Activated CD4-positive, CD25-positive, alpha-beta regulatory T cell (primary cell): ENCODE results near the gene ZNF234.
"Not testable (repeated sequence)": the region's sequence is repeated elsewhere in the genome, so short reads cannot be mapped to it uniquely, and the experiment has no call there.

Source experiments
- DNase-seq, 4 experiments: peaks; one replicate each; lab custom pipeline; 2025; lab: John Stamatoyannopoulos, UW

The ZNF234 gene

GRCh38 chr19:44141191-44142058 lies at the start of gene ZNF234:
Gene ZNF234 (plus strand): TSS chr19:44141554. CDS start chr19:44144633, 3,079 bp downstream.
- peak; percentile 31 to 42 (median 34) for DNase-seq

- DNase-seq = no peak
Observed at GRCh38 chr19:44092108-44092507, 49.2 kb upstream of the ZNF234 start.

- DNase-seq = peak; percentile 55 to 69 (median 60)
Observed at GRCh38 chr19:44093931-44094765, 47.2 kb upstream of the ZNF234 start, which contains the start of gene ZNF224. Gene ZNF224 (plus strand): TSS chr19:44094361. CDS start chr19:44097874, 3,513 bp downstream.

- no peak for DNase-seq
Observed at GRCh38 chr19:44107751-44108150, 33.6 kb upstream of the ZNF234 start.

- DNase-seq = no peak
Observed at GRCh38 chr19:44109458-44109857, 31.9 kb upstream of the ZNF234 start.

GRCh38 chr19:44111910-44112463 lies 29.4 kb upstream of the ZNF234 start:
- no peak for DNase-seq

- DNase-seq = no peak
Observed at GRCh38 chr19:44112802-44113137, 28.6 kb upstream of the ZNF234 start.

GRCh38 chr19:44113138-44113783 lies 28.1 kb upstream of the ZNF234 start, which contains the start of gene ZNF225:
Gene ZNF225 (plus strand): TSS chr19:44113399. CDS start chr19:44115828, 2,429 bp downstream.
- DNase-seq = peak; percentile 49 to 62 (median 58)

GRCh38 chr19:44113784-44114390 lies 27.5 kb upstream of the ZNF234 start:
- DNase-seq = no peak

GRCh38 chr19:44121162-44121561 lies 20.2 kb upstream of the ZNF234 start:
- not testable (repeated sequence) for DNase-seq

- DNase-seq = no peak
Observed at GRCh38 chr19:44131955-44132354, 9.4 kb upstream of the ZNF234 start.

GRCh38 chr19:44142059-44142433 lies 692 bp downstream of the ZNF234 start:
- DNase-seq = no peak

GRCh38 chr19:44149776-44150175 lies 8.4 kb downstream of the ZNF234 start:
- no peak for DNase-seq

GRCh38 chr19:44151491-44151890 lies 10.1 kb downstream of the ZNF234 start:
- no peak for DNase-seq

GRCh38 chr19:44156475-44156874 lies 15.1 kb downstream of the ZNF234 start:
- DNase-seq = no peak

- DNase-seq = no peak
Observed at GRCh38 chr19:44163789-44164188, 22.4 kb downstream of the ZNF234 start.

- no peak for DNase-seq
Observed at GRCh38 chr19:44164327-44164672, 22.9 kb downstream of the ZNF234 start.

GRCh38 chr19:44164673-44165512 lies 23.5 kb downstream of the ZNF234 start, which contains the start of gene ZNF226:
Gene ZNF226 (plus strand): TSS chr19:44165100. CDS start chr19:44170081, 4,981 bp downstream.
- peak; percentile 28 to 63 (median 61) for DNase-seq

- not testable (repeated sequence) for DNase-seq
Observed at GRCh38 chr19:44170660-44171059, 29.3 kb downstream of the ZNF234 start.

- DNase-seq = no peak
Observed at GRCh38 chr19:44176590-44176989, 35.2 kb downstream of the ZNF234 start.
